Mammary epithelial cell (primary cell): Measurements from ENCODE around the gene TRMT44.

Experiments used
- CTCF ChIP-seq, 2 donors: IDR thresholded peaks in 1 of 2; conservative IDR thresholded peaks in 1 of 2; 2 replicates each; pipeline ENCODE4 v1.5.1; 2011 to 2012; ENCODE audit warnings: inconsistent platforms in 2 of 2, low read length in 2 of 2, mild to moderate bottlenecking in 2 of 2, control low read depth in 1 of 2, low read depth in 1 of 2; ENCODE audit not compliant: insufficient read depth in 1 of 2; ENCODE audit errors: extremely low read depth in 1 of 2
- EZH2 ChIP-seq: IDR thresholded peaks from 2 replicates; pipeline ENCODE4 v1.6.1; 2012; ENCODE audit warnings: low read length, inconsistent platforms, borderline replicate concordance

GRCh38 chr4:8459867-8460445, 19.4 kb downstream of the TRMT44 start:
- TF ChIP-seq CTCF (conservative IDR thresholded peaks at IDR 0.05 in 1 of 2, IDR thresholded peaks at IDR 0.05 in 1 of 2; ENCODE audit: extremely low read depth in 1 of 2, insufficient read depth in 1 of 2, low read depth in 1 of 2, low read length in 2 of 2) (no peak), EZH2 (no peak)
